Kidney (tissue), 14 donors: ENCODE measurements around the gene ADRB2. TPM values are rescaled to one million over a fixed set of nuclear protein-coding genes. Genes with fewer than 3 reads are reported as not detected.
"Not testable (repeated sequence)": the region's sequence is repeated elsewhere in the genome, so short reads cannot be mapped to it uniquely, and the experiment has no call there.

Experiments used
- DNase-seq, 5 donors: peaks; one replicate each; pipeline ENCODE4 v3.0.0-alpha.2; 2013 to 2020
- FAIRE-seq: peaks from 2 replicates; lab custom pipeline; 2012; peaks lifted over from hg19 to GRCh38; lab: Jason Lieb, UNC
- H3K27ac ChIP-seq, 2 donors: one replicate each; pipeline ENCODE4 v1.7.0; 2013; ENCODE audit warnings: low read depth in 2 of 2, low read length in 2 of 2, inconsistent platforms in 1 of 2
- H3K27me3 ChIP-seq: one replicate; pipeline ENCODE4 v1.7.1; 2013; ENCODE audit warnings: low read length, inconsistent platforms; ENCODE audit not compliant: control insufficient read depth, insufficient read depth
- H3K36me3 ChIP-seq, 3 donors: one replicate each; pipeline versions ENCODE4 v1.7.0 to v1.7.1; 2013; ENCODE audit warnings: low read length in 3 of 3, control low read depth in 1 of 3, inconsistent platforms in 1 of 3; ENCODE audit not compliant: insufficient read depth in 3 of 3, control insufficient read depth in 2 of 3
- H3K4me1 ChIP-seq, 3 donors: one replicate each; pipeline versions ENCODE4 v1.7.0 to v1.7.1; 2013; ENCODE audit warnings: low read length in 3 of 3, inconsistent platforms in 1 of 3, low read depth in 1 of 3; ENCODE audit not compliant: control insufficient read depth in 2 of 3, insufficient read depth in 2 of 3
- H3K4me3 ChIP-seq, 3 donors: one replicate each; pipeline versions ENCODE4 v1.7.0 to v1.8.1; 2013; ENCODE audit warnings: low read length in 3 of 3, control low read depth in 1 of 3, inconsistent platforms in 1 of 3
- H3K9ac ChIP-seq, 3 donors: one replicate each; pipeline versions ENCODE4 v1.7.0 to v1.7.1; 2013; ENCODE audit warnings: low read length in 3 of 3, control low read depth in 1 of 3, inconsistent platforms in 1 of 3
- H3K9me3 ChIP-seq, 3 donors: one replicate each; pipeline versions ENCODE4 v1.7.0 to v1.7.1; 2013; ENCODE audit warnings: low read length in 3 of 3, control low read depth in 1 of 3, inconsistent platforms in 1 of 3; ENCODE audit not compliant: control insufficient read depth in 2 of 3, insufficient read depth in 1 of 3
- intact Hi-C: fragments of 100-400 bp; cut with DNase I; formaldehyde crosslinking; loops from one replicate; pipeline ENCODE4 v1.11.1; 2022
- polyA plus RNA-seq: library from polyadenylated mRNA; stranded (reverse); fragments of 350-450 nt; fragmentation: Illumina TruSeq; extraction: RNeasy Lipid Tissue Mini Kit (QIAGEN cat#74804); gene quantifications from one replicate; pipeline ENCODE4 v1.2.3, GENCODE V29; 2014; ENCODE audit warnings: low read depth, low replicate concordance; ENCODE audit not compliant: insufficient read depth
- total RNA-seq: library from RNA; stranded (reverse); fragmentation: NEBNext Ultra II Directional; extraction: Animal tissue kit (Norgen Biotek cat#: 25700); gene quantifications from one replicate; pipeline ENCODE4 v1.2.1, GENCODE V29; 2021
- TF ChIP-seq, protein P1 (sequence below): IDR thresholded peaks from 3 replicates; pipeline ENCODE4 v1.5.1; 2012; ENCODE audit warnings: mild to moderate bottlenecking, moderate library complexity, borderline replicate concordance; ENCODE audit not compliant: insufficient read depth; ENCODE audit errors: extremely low read depth
- donor health status: control.
- donor health status: control.
- donor health status: control.
- donor health status: control.
- donor health status: control.
- donor health status: DM: yes; HTN: yes; CAD: no.
- donor health status: Normal renal cell carcinoma (clear cell type).

ADRB2 gene
- total and polyA plus RNA-seq, 2 donors from 2014 or later, result 0.92 to 5.0 TPM

DNA sequence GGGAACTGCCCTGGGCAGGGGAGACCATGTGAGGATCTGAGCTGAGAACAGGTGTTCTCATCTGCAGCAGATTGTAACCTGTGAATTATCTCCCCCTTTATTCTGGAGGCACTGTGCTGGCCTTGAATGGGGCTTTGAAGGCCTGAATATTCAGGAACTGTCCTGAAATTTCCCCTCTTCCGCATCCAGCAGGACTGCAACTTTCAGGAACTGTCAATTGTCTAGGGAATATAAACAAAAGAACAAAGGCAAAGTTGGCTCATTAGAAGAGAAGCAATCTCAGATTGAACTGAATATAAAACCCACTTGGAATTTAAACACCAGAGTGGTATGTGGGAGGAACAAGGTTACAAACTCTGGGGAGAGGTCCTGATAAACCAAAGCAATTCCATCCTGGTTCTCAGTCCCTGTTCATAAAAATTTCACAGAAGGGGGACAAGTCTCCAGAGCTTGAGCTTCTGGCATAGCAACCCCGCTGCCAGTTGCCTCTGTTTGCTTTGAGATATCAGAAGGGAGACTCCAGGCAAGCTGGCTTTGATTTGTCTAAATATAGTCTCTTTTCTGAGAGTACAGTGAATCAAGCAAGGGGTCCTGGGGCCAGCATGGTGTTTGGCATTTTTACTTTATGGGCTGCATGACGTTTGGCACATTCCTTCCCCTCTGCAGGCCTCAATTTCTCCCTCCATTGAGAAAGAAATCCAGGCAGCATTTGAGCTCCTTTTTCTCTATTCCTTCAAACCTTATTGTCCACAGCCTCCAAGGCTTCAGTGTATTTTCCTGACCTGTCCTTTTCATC, 47.5 kb downstream of the ADRB2 start:
- Histone ChIP-seq H3K27me3 (no peaks in the 10 kb centered on the region), H3K9ac (no peak overlapping the region), H3K36me3 (no peaks in the 10 kb centered on the region), H3K4me3 (no peak overlapping the region), H3K27ac (no peak overlapping the region), H3K9me3 (no peaks in the 10 kb centered on the region), H3K4me1 (no peaks in the 10 kb centered on the region)
- FAIRE-seq (no peak), DNase-seq (peak in 1 of 5 donors; percentile 3)
- intact Hi-C loops, result no loop called here
- TF ChIP-seq, protein P1, sequence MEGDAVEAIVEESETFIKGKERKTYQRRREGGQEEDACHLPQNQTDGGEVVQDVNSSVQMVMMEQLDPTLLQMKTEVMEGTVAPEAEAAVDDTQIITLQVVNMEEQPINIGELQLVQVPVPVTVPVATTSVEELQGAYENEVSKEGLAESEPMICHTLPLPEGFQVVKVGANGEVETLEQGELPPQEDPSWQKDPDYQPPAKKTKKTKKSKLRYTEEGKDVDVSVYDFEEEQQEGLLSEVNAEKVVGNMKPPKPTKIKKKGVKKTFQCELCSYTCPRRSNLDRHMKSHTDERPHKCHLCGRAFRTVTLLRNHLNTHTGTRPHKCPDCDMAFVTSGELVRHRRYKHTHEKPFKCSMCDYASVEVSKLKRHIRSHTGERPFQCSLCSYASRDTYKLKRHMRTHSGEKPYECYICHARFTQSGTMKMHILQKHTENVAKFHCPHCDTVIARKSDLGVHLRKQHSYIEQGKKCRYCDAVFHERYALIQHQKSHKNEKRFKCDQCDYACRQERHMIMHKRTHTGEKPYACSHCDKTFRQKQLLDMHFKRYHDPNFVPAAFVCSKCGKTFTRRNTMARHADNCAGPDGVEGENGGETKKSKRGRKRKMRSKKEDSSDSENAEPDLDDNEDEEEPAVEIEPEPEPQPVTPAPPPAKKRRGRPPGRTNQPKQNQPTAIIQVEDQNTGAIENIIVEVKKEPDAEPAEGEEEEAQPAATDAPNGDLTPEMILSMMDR, result no peak

DNA sequence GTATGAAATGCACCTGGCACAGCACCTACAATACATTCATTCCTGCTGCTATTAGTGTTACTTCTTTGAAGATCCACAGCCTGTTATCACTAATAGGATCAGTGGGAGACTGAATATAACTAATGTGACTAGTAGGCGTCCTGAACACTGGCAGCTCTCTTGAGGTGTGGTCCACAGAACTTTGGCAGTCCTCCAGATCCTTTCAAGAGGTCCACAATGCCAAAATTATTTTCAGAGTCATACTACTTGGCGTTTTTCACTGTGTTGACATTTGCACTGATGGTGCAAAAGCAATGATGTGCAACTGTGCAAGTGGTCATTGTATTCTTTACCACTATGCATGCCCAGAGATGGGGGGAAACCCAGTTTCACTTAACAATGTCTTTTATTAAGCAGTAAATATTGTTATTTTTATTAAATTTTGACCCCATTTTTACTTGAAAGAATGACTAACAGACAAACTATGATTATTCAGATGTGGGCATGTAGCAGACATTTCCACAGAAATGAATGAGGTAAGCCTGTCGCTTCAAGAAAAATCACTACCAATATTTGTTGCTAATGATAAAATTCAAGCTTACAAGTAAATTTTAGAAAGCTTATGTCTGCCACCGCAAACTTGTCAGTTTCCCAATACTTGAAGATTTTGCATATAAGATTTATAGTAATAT, 48.9 kb downstream of the ADRB2 start:
- TF ChIP-seq, protein P1, result no peak
- no peak for FAIRE-seq
- no peak for DNase-seq
- intact Hi-C loops, result no loop called here
- no peaks in the 10 kb centered on the region for H3K36me3 ChIP-seq
- H3K27me3 ChIP-seq, result no peaks in the 10 kb centered on the region
- no peaks in the 10 kb centered on the region for H3K4me1 ChIP-seq
- H3K27ac ChIP-seq, result no peak overlapping the region
- H3K9me3 ChIP-seq, result no peaks in the 10 kb centered on the region
- H3K4me3 ChIP-seq, result no peak overlapping the region
- H3K9ac ChIP-seq, result no peak overlapping the region

DNA sequence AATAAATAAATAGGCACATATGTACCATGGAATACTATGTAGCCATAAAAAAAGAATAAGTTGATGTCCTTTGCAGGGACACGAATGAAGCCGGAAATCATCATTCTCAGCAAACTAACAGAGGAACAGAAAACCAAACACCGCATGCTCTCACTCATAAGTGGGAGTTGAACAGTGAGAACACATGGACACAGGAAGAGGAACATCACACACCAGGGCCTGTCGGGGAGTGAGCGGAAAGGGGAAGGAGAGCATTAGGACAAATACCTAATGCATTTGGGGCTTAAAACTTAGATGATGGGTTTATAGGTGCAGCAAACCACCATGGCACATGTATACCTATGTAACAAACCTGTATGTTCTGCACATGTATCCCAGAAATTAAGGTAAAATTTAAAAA, 51.0 kb downstream of the ADRB2 start:
- intact Hi-C loops, H3K4me1 ChIP-seq, H3K27ac ChIP-seq, FAIRE-seq, DNase-seq, H3K27me3 ChIP-seq, H3K36me3 ChIP-seq, H3K9ac ChIP-seq, H3K4me3 ChIP-seq, H3K9me3 ChIP-seq: not testable (repeated sequence)

Other genes starting within 250 kb of the ADRB2 start
- gene HTR4, start 172.1 kb upstream of the ADRB2 start, total RNA-seq, result 0.22 TPM
- not detected for gene HTR4, start 172.1 kb upstream of the ADRB2 start, polyA plus RNA-seq
- gene SH3TC2, start 236.5 kb downstream of the ADRB2 start, total RNA-seq, result 1.3 TPM
- gene SH3TC2, start 236.5 kb downstream of the ADRB2 start, polyA plus RNA-seq, result 0.17 TPM